Endothelial cell of umbilical vein (primary cell): ENCODE measurements around the gene EPSTI1. TPM values are rescaled to one million over a fixed set of nuclear protein-coding genes. Genes with fewer than 3 reads are reported as not detected.

Experiments used
- BruUV-seq: library from RNA; stranded (reverse); fragments of 400-500 nt; replicated peaks from 2 replicates; lab custom pipeline; 2021; lab: Mats Ljungman, UMichigan
- CTCF ChIA-PET: fragments of 300-600, 350-600 bp; sonication (Branson Sonifier 250); formaldehyde crosslinking; loops from one replicate; lab custom pipeline; 2021; ENCODE audit warnings: antibody characterized with exemption, inconsistent platforms; lab: Charles Lee
- POLR2A ChIA-PET: fragments of 300-600, 350-600 bp; sonication (Branson Sonifier 250); formaldehyde crosslinking; loops from one replicate; lab custom pipeline; 2021; ENCODE audit warnings: antibody characterized with exemption, inconsistent platforms; lab: Charles Lee
- DNase-seq: peaks from one replicate; pipeline ENCODE4 v3.0.0-alpha.2; 2011; ENCODE audit warnings: low read depth, low spot score
- FAIRE-seq: peaks from 2 replicates; lab custom pipeline; 2011; peaks lifted over from hg19 to GRCh38; lab: Jason Lieb, UNC
- H2AFZ ChIP-seq: 2 replicates; pipeline ENCODE4 v1.6.0; 2012; ENCODE audit warnings: low read depth, low read length, control low read depth, inconsistent platforms
- H3K27ac ChIP-seq: 2 replicates; pipeline ENCODE4 v1.5.1; 2011; ENCODE audit warnings: low read depth, mild to moderate bottlenecking, control low read depth, low read length, moderate library complexity; ENCODE audit not compliant: insufficient read depth
- H3K27me3 ChIP-seq, 2 experiments: 2 replicates each; pipeline versions ENCODE4 v1.6.0 to v1.6.1; 2011; ENCODE audit warnings: low read length in 2 of 2, mixed read lengths in 1 of 2; ENCODE audit not compliant: control insufficient read depth in 2 of 2, insufficient read depth in 2 of 2
- H3K36me3 ChIP-seq, 2 experiments: 2 replicates in 1 of 2; 3 replicates in 1 of 2; pipeline ENCODE4 v1.5.1; 2011; ENCODE audit warnings: low read length in 2 of 2, mild to moderate bottlenecking in 1 of 2, moderate library complexity in 1 of 2; ENCODE audit not compliant: control insufficient read depth in 2 of 2, insufficient read depth in 2 of 2; ENCODE audit errors: extremely low read depth in 1 of 2
- H3K4me1 ChIP-seq: 3 replicates; pipeline ENCODE4 v1.5.1; 2011; ENCODE audit warnings: mild to moderate bottlenecking, low read length; ENCODE audit not compliant: control insufficient read depth, insufficient read depth; ENCODE audit errors: extremely low read depth
- H3K4me2 ChIP-seq: 2 replicates; pipeline ENCODE4 v1.6.1; 2011; ENCODE audit warnings: low read length, control low read depth, mixed read lengths; ENCODE audit not compliant: insufficient read depth
- H3K4me3 ChIP-seq, 3 experiments: fragments of 200-600 bp in 1 of 3; sonication (generic), shearing (Covaris generic) in 1 of 3; replicated peaks in 1 of 3; 2 replicates each; pipeline ENCODE4 v1.5.1; 2011 to 2016; ENCODE audit warnings: control low read depth in 3 of 3, low read length in 3 of 3, mild to moderate bottlenecking in 2 of 3, inconsistent platforms in 1 of 3, low read depth in 1 of 3, moderate library complexity in 1 of 3; ENCODE audit not compliant: insufficient read depth in 1 of 3
- H3K79me2 ChIP-seq: 2 replicates; pipeline ENCODE4 v1.6.0; 2012; ENCODE audit warnings: low read length, inconsistent platforms; ENCODE audit not compliant: control insufficient read depth, insufficient read depth
- H3K9ac ChIP-seq: replicated peaks from 2 replicates; pipeline ENCODE3; 2011; ENCODE audit warnings: low read length, control low read depth; ENCODE audit not compliant: insufficient read depth; ENCODE audit errors: extremely low read depth
- H3K9me1 ChIP-seq: replicated peaks from 3 replicates; pipeline ENCODE4 v1.6.0; 2011; ENCODE audit warnings: mild to moderate bottlenecking, low read length; ENCODE audit not compliant: control insufficient read depth, insufficient read depth; ENCODE audit errors: extremely low read depth
- H3K9me3 ChIP-seq: replicated peaks from 2 replicates; pipeline ENCODE4 v1.5.1; 2012; ENCODE audit warnings: low read length, inconsistent platforms; ENCODE audit not compliant: control insufficient read depth, insufficient read depth
- H4K20me1 ChIP-seq: replicated peaks from 2 replicates; pipeline ENCODE3; 2011; ENCODE audit warnings: mild to moderate bottlenecking, low read length; ENCODE audit not compliant: control insufficient read depth, insufficient read depth; ENCODE audit errors: extremely low read depth
- EZH2 ChIP-seq: IDR thresholded peaks from 2 replicates; pipeline ENCODE4 v1.6.1; 2012; ENCODE audit warnings: borderline replicate concordance, low read depth, mild to moderate bottlenecking, moderate library complexity, low read length, inconsistent platforms; ENCODE audit not compliant: severe bottlenecking
- FOS ChIP-seq: IDR thresholded peaks from 2 replicates; pipeline ENCODE4 v1.6.1; 2011; ENCODE audit warnings: mild to moderate bottlenecking, low read length, moderate library complexity, borderline replicate concordance; ENCODE audit not compliant: insufficient read depth
- GATA2 ChIP-seq: IDR thresholded peaks from 2 replicates; pipeline ENCODE4 v1.7.0; 2011; ENCODE audit warnings: low read depth, mild to moderate bottlenecking, moderate library complexity, mixed read lengths, low read length; ENCODE audit not compliant: insufficient read length, insufficient read depth
- JUN ChIP-seq: IDR thresholded peaks from 2 replicates; pipeline ENCODE4 v1.6.1; 2011; ENCODE audit warnings: borderline replicate concordance, low read depth; ENCODE audit not compliant: insufficient read length, insufficient read depth
- MYC ChIP-seq: IDR thresholded peaks from one replicate; pipeline ENCODE4 v1.6.1; 2011; ENCODE audit warnings: mild to moderate bottlenecking, low read depth, low read length
- POLR2A ChIP-seq: IDR thresholded peaks from 2 replicates; pipeline ENCODE4 v1.6.1; 2012; ENCODE audit warnings: low read depth, mild to moderate bottlenecking, control low read depth, low read length
- POLR2AphosphoS5 ChIP-seq: IDR thresholded peaks from 2 replicates; pipeline ENCODE4 v1.6.1; 2012; ENCODE audit warnings: low read depth, mild to moderate bottlenecking, control low read depth, low read length, moderate library complexity; ENCODE audit not compliant: insufficient read depth
- dilution Hi-C: fragments of 300-500 bp; cut with MboI; formaldehyde crosslinking; loops from one replicate; pipeline ENCODE4 v1.15.0; 2019; ENCODE audit warnings: low sequenced_read_pairs; ENCODE audit not compliant: extremely low pct_ligation_motif_present
- intact Hi-C: fragments of 100-400 bp; cut with micrococcal nuclease; formaldehyde crosslinking; loops from one replicate; pipeline ENCODE4 v1.10.0; 2022
- polyA plus RNA-seq, 4 experiments: library from polyadenylated mRNA; depleted of rRNA in 3 of 4; stranded (reverse) in 3 of 4; unstranded in 1 of 4; fragments of >200 nt; gene quantifications; 2 replicates each; pipeline versions ENCODE4 v1.2.1 to v1.2.3, GENCODE V29; 2011 to 2012; ENCODE audit warnings: missing spikeins in 1 of 4
- total RNA-seq: library from RNA; stranded (reverse); gene quantifications from 2 replicates; pipeline ENCODE4 v1.2.3, GENCODE V29; 2021
- TF ChIP-seq, protein P1 (sequence below): IDR thresholded peaks from 2 replicates; pipeline ENCODE4 v1.6.1; 2011; ENCODE audit not compliant: insufficient read depth, insufficient read length
- TF ChIP-seq, protein P2 (sequence below), 2 donors: IDR thresholded peaks; 1 replicate in 1 of 2; 2 replicates in 1 of 2; pipeline ENCODE4 v1.5.1; 2011; ENCODE audit warnings: low read length in 2 of 2, mild to moderate bottlenecking in 2 of 2, moderate library complexity in 2 of 2, control low read depth in 1 of 2, inconsistent platforms in 1 of 2, low read depth in 1 of 2; ENCODE audit not compliant: insufficient read depth in 1 of 2; ENCODE audit errors: extremely low read depth in 1 of 2

The EPSTI1 gene
- total and polyA plus RNA-seq, 2 donors (not counting 3 experiments of a cell fraction or from before 2014, with no cell fraction given) = 0.77 to 3.1 TPM

DNA sequence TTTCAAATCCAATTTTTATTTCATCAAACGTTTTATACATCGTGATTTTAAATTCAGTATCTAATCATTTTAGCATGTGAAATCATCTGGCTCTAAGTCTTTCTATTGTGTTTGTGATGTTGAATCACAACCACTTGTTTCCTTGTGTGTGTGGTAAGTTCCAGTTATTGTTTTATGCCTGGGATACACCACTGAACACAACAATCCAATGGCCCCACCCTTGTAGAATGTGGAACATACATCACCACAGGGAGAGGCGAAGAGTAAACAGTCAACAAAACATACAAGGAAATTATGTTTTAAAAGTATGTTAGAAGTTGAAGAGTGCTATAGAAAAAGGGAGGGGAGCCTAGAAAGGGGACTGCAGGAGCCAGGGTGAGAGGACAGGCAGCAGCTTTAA is 100.5 kb downstream of the EPSTI1 start:
- Histone ChIP-seq H3K4me3 (no peak overlapping the region), H3K9me1 (no peaks in the 10 kb centered on the region), H4K20me1 (no peaks in the 10 kb centered on the region), H3K4me1 (peaks cover 2% of the 10 kb centered on the region), H3K27me3 (no peaks in the 10 kb centered on the region), H3K9me3 (no peaks in the 10 kb centered on the region), H3K79me2 (no peaks in the 10 kb centered on the region), H3K4me2 (no peak overlapping the region), H3K9ac (no peak overlapping the region), H3K36me3 (no peaks in the 10 kb centered on the region), H3K27ac (no peak overlapping the region), H2AFZ (no peak overlapping the region)
- dilution Hi-C loops (no loop called here), intact Hi-C loops (no loop called here)
- CTCF ChIA-PET = no interaction called here
- FAIRE-seq (no peak), DNase-seq (peak; percentile 29)
- TF ChIP-seq, protein P1, sequence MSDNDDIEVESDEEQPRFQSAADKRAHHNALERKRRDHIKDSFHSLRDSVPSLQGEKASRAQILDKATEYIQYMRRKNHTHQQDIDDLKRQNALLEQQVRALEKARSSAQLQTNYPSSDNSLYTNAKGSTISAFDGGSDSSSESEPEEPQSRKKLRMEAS = no peak
- TF ChIP-seq GATA2 = no peak
- no peak for TF ChIP-seq MYC
- TF ChIP-seq EZH2 = no peak
- no peak for TF ChIP-seq FOS
- TF ChIP-seq JUN = no peak
- TF ChIP-seq, protein P2, sequence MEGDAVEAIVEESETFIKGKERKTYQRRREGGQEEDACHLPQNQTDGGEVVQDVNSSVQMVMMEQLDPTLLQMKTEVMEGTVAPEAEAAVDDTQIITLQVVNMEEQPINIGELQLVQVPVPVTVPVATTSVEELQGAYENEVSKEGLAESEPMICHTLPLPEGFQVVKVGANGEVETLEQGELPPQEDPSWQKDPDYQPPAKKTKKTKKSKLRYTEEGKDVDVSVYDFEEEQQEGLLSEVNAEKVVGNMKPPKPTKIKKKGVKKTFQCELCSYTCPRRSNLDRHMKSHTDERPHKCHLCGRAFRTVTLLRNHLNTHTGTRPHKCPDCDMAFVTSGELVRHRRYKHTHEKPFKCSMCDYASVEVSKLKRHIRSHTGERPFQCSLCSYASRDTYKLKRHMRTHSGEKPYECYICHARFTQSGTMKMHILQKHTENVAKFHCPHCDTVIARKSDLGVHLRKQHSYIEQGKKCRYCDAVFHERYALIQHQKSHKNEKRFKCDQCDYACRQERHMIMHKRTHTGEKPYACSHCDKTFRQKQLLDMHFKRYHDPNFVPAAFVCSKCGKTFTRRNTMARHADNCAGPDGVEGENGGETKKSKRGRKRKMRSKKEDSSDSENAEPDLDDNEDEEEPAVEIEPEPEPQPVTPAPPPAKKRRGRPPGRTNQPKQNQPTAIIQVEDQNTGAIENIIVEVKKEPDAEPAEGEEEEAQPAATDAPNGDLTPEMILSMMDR (IDR thresholded peaks at IDR 0.05; ENCODE audit: extremely low read depth in 1 of 2, insufficient read depth in 1 of 2, low read depth in 1 of 2, low read length in 2 of 2) = no peak
- no peak for TF ChIP-seq POLR2AphosphoS5
- no peak for TF ChIP-seq POLR2A
- no TSS peak for BruUV-seq
- POLR2A ChIA-PET = no interaction called here
